Astrocyte (in vitro differentiated cells and primary cell): ENCODE data around the gene WNT3A.

Experiments
- EZH2 ChIP-seq: IDR thresholded peaks from 2 replicates; pipeline ENCODE4 v1.6.1; 2012; ENCODE audit warnings: mild to moderate bottlenecking, low read length, inconsistent platforms; ENCODE audit not compliant: insufficient read depth
- TF ChIP-seq, protein P1 (sequence below): IDR thresholded peaks from 2 replicates; pipeline ENCODE4 v1.5.1; 2011; ENCODE audit warnings: low read depth, mild to moderate bottlenecking, inconsistent platforms, low read length, moderate library complexity; ENCODE audit not compliant: insufficient read depth

DNA sequence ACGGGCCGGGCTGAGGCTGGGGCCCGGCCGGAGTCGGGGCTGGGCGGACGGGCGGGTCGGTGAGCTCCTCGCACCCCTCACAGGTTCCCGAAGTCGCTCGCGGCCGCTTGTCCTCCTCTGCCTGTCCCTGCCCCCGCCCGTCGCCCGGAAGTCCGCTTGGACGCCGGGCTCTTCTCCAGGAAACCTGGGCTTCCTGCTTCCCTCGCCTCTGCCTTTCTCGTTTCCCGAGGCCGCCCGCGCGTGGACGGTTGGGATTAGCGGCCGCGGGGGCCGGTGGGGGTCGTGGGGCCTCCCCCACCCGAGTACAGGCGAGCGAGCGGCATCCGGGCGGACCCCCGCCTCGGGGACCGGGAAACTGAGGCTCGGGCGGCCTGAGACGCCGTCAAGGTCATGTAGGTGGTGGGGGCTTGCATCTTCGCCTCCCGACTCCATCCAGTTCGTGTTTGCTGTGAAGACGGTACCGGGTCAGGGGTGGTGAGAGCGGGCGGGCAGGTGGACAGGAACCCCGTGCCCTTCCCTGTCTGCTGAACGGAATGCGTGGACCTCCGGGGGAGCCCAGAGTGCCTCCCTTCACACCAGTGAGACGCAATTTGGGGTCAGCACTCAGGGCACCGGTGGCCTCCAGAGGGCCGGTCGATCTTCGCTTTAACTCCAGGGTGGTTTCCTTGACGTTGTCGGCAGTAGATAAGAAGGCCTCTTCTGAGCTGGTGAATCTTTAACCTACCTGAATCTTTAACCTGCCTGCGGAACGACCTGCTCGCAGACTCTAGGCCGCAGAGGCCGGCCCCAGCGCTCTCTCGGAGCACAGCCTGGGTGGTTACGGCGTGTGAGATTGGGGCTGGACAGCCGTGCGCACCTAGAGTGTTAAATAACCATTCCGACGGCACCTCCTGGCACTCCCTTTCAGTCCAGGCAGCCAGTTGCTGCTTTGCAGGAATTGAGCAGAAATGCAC lies 76.4 kb downstream of the WNT3A start:
- TF ChIP-seq, protein P1, sequence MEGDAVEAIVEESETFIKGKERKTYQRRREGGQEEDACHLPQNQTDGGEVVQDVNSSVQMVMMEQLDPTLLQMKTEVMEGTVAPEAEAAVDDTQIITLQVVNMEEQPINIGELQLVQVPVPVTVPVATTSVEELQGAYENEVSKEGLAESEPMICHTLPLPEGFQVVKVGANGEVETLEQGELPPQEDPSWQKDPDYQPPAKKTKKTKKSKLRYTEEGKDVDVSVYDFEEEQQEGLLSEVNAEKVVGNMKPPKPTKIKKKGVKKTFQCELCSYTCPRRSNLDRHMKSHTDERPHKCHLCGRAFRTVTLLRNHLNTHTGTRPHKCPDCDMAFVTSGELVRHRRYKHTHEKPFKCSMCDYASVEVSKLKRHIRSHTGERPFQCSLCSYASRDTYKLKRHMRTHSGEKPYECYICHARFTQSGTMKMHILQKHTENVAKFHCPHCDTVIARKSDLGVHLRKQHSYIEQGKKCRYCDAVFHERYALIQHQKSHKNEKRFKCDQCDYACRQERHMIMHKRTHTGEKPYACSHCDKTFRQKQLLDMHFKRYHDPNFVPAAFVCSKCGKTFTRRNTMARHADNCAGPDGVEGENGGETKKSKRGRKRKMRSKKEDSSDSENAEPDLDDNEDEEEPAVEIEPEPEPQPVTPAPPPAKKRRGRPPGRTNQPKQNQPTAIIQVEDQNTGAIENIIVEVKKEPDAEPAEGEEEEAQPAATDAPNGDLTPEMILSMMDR: no peak
- TF ChIP-seq EZH2: no peak
